Thyroid gland (tissue), 4 donors: ENCODE results near the gene FSTL1.

Experiments used
- CTCF ChIP-seq, 6 experiments: fragments of 200-600 bp in 3 of 6; fragments of 450-650 bp in 3 of 6; sonication (generic) in 3 of 6; IDR thresholded peaks; one replicate each; pipeline ENCODE4 v1.5.1; 2016 to 2019; ENCODE audit warnings: antibody characterized with exemption in 6 of 6, mild to moderate bottlenecking in 2 of 6, inconsistent platforms in 1 of 6, moderate library complexity in 1 of 6
- POLR2A ChIP-seq, 2 donors: fragments of 450-650 bp; IDR thresholded peaks; one replicate each; pipeline ENCODE4 v1.6.1; 2017; ENCODE audit warnings: antibody characterized with exemption in 2 of 2, mild to moderate bottlenecking in 2 of 2, moderate library complexity in 1 of 2

- TF ChIP-seq CTCF (IDR thresholded peaks at IDR 0.05) (no peak), POLR2A (IDR thresholded peaks at IDR 0.05) (no peak)
These were observed 10.6 kb downstream of the FSTL1 start for GRCh38 chr3:120440001-120440703.
